Stimulated activated CD4-positive, alpha-beta T cell treated with anti-CD3 and anti-CD28 coated beads, Interleukin-12 subunit alpha, Interleukin-12 subunit beta, amount 100 ng/mL, for 24 hours (primary cell): ENCODE measurements around the gene LYZL1.
"Not testable (repeated sequence)": the region's sequence is repeated elsewhere in the genome, so short reads cannot be mapped to it uniquely, and the experiment has no call there.

ENCODE experiments used
- DNase-seq, 2 experiments: peaks; one replicate each; pipeline ENCODE4 v3.0.0-alpha.2; 2020; ENCODE audit warnings: low read depth in 2 of 2

Gene LYZL1

GRCh38 chr10:29288906-29289305 lies at the start of gene LYZL1:
Gene LYZL1 (plus strand): TSS chr10:29289070. CDS start chr10:29291868, 2,798 bp downstream.
- DNase-seq = not testable (repeated sequence)

DNA sequence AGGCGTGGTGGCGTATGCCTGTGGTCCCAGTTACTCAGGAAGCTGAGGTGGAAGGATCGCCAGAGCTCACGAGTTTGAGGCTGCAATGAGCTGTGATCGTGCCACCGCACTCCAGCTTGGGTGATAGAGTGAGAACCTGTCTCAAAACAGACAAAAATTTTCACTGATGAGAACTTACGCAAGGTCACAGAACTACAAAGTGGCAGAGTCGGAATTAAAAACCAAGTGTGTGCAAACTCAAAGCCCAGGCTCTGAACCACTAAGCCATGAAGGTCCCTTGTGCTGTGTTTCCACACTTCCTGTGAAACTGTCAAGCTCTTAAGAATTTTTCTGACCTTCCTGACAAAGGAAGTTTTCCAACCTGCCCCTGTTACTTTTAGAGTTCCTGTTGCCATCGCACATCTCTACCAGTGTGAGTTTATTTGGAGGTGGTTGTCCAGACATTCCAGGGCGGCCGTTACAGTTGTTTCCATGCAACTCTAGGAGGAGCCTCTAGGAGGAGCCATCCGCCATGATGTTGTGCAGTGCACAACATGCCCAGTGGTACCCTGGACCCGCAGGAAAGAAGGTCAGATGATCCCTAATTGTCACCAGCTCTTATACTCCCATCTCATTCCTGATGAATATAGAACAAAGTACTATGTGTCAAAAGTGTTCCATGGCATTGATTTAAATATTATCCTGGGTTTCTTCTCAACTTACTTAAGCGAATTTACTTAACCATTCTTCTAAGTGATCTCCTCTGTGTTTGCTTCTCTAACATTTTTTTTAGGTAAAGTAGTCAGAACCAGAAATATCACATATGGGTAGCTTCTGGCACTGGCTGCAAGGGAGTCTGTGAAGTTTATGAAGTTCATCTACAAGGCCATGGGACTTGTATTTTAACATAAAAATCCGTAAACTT lies 49.0 kb upstream of the LYZL1 start:
- no peak for DNase-seq

- DNase-seq = no peak
Measured at GRCh38 chr10:29240986-29241660, 47.7 kb upstream of the LYZL1 start.

DNA sequence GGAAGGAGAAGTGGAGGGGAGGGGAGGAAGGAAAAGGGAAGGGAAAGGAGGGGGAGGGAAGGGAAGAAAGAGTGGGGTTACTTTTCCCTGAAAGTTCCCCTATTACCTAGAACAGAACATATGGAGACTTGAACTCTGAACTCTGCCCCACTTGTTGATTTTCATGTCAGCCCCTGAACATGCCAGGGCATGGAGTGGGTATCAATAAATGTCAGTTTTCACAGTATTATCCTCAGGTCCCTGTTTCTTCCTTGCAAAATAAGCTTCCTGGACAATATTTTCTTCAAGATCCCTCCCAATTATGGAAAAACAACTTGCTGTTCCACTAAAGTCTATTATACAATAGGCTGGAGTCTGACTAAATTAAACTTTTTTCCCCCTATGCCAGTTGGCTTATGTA lies 46.9 kb upstream of the LYZL1 start:
- DNase-seq = no peak

DNA sequence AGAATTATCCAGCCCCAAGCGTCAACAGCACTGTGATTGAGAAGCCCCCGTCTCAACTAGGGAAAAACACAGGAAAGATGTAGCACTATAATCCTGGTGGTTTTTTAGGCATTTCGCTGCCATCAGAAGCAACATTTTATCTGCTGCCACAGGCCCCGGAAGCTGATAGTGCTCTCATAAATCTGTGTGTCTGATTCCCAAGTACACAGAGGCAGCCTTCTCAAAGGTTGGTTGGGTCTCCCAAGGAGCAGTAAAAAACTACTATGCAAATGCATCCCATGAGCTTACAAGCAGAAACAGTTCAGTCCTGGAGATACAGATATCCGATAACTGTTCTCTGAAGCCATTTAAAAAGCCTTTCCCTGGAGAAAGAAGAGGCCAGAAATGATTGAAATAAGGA lies 45.8 kb upstream of the LYZL1 start:
- no peak for DNase-seq

- no peak for DNase-seq
Measured at GRCh38 chr10:29243750-29244149, 45.1 kb upstream of the LYZL1 start.

- no peak for DNase-seq
Measured at GRCh38 chr10:29244978-29245377, 43.9 kb upstream of the LYZL1 start.

DNA sequence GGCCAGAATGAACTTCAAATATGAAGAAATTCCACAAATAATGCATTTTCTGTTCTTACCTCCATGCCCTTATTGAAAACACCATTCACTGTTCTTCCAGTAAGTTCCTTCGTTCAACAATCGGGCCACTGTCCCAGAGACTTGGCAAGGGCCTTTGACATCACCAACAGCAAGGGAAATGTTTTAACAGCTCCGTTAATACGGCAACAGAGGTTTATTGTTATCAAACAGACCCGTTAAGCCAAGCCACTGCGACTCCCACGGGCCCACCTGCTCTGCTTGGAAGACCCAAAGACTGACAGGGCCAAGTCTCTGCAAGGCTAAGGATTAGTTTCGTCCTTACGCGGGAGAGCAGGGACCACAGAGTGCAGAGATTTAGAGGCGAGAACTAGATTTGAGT lies 43.4 kb upstream of the LYZL1 start:
- DNase-seq = no peak

GRCh38 chr10:29246449-29246848 lies 42.4 kb upstream of the LYZL1 start:
- DNase-seq = no peak

GRCh38 chr10:29248158-29248557 lies 40.7 kb upstream of the LYZL1 start:
- no peak for DNase-seq

GRCh38 chr10:29249018-29249417 lies 39.9 kb upstream of the LYZL1 start:
- no peak for DNase-seq

DNA sequence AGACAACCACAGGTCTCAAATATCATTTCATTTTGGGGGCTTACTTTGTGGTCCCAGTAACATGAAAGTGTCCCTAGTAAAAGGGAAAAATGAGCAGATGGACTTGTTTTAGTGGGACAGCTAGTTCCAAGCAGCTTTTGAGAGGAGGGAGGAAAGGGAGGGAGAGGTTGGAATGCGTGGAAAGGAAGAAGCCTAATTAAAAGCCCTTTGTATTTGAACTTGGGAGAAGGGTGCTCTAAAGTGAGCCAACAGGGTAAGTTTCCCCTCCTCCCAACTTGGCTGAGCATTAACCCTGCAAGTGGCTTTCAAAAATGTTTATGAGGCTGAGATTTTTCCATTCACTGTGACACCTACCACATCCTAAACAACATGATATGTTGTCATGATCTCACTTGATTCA lies 38.8 kb upstream of the LYZL1 start:
- no peak for DNase-seq

GRCh38 chr10:29252811-29253689 lies 35.8 kb upstream of the LYZL1 start:
- no peak for DNase-seq

- DNase-seq = no peak
Measured at GRCh38 chr10:29253690-29254029, 35.2 kb upstream of the LYZL1 start.

- no peak for DNase-seq
Measured at GRCh38 chr10:29254123-29255046, 34.5 kb upstream of the LYZL1 start.

DNA sequence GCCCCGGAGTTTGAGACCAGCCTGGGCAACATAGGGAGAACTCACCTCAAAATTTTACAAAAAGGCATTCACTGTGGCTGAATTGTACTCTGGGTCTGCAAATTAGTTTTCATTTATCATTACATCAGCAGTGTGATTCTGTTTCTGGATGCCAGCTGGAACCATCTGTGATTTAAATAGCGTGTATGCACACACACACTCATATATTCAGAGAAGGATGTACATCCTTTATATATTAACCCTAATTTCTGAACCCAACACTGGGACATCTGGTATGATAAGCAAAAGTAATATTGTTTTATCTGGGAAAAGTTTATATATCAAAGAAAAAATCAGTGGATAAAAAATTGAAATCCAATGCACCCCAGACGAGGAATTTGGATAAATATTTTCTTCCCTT lies 33.8 kb upstream of the LYZL1 start:
- no peak for DNase-seq

- no peak for DNase-seq
Measured at GRCh38 chr10:29256019-29256418, 32.9 kb upstream of the LYZL1 start.

GRCh38 chr10:29256586-29256985 lies 32.3 kb upstream of the LYZL1 start:
- DNase-seq = no peak

DNA sequence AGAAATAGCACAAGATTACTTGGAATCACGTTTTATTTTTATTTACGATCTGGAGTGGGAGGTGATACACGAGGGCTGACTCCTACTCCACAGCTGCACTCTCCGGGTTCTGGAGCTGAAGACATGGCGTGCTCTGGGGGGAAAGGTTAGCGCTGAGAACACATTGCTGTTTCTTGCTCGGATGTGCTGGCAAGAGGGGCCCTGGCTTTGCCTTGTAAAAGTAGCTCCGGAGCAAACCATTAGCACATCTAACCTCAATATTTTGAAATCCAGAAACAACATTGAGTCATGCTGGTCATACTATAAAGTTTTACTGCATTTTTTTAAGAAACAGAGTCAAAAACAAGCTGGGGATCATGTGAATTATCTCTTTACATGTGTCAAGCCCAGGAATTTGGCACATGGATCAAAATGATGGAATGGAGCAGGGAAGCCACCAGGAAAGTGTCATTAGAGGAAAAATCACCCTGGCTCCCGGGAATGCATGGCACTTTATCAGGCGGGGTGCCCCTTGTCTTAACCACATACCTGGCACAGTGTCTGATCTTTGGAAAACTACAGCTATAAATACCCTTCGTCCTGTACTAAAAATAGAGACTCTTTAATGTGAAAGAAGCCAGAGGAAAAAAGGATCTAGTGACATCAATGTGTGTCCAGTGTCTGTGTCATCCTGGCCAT lies 31.6 kb upstream of the LYZL1 start:
- DNase-seq = no peak

GRCh38 chr10:29257784-29258135 lies 31.1 kb upstream of the LYZL1 start:
- DNase-seq = no peak

- DNase-seq = no peak
Measured at GRCh38 chr10:29259498-29259897, 29.4 kb upstream of the LYZL1 start.
